GM12892 (cell line): ENCODE results near the gene DIDO1.

Experiments
- DNase-seq: peaks from one replicate; pipeline ENCODE4 v3.0.0; 2011; ENCODE audit not compliant: insufficient read length
- FAIRE-seq: peaks from 2 replicates; lab custom pipeline; 2011; peaks lifted over from hg19 to GRCh38; lab: Jason Lieb, UNC
- POLR2A ChIP-seq: IDR thresholded peaks from 2 replicates; pipeline ENCODE4 v1.6.1; 2011; ENCODE audit warnings: low read depth, low read length, control low read depth
- POLR2AphosphoS5 ChIP-seq: IDR thresholded peaks from 2 replicates; pipeline ENCODE4 v1.6.1; 2011; ENCODE audit warnings: low read depth, low read length, control low read depth
- TAF1 ChIP-seq: IDR thresholded peaks from 2 replicates; pipeline ENCODE4 v1.6.1; 2011; ENCODE audit warnings: low read depth, mild to moderate bottlenecking, control low read depth, low read length, borderline replicate concordance

The DIDO1 gene

GRCh38 chr20:62953839-62954703 is 27.8 kb upstream of the DIDO1 start:
- peak; percentile 88 for FAIRE-seq
- no peak for TF ChIP-seq TAF1
- TF ChIP-seq POLR2AphosphoS5 = peak; percentile 37; the same call in 1 of the 2 replicates
- DNase-seq = peak; percentile 91

DNA sequence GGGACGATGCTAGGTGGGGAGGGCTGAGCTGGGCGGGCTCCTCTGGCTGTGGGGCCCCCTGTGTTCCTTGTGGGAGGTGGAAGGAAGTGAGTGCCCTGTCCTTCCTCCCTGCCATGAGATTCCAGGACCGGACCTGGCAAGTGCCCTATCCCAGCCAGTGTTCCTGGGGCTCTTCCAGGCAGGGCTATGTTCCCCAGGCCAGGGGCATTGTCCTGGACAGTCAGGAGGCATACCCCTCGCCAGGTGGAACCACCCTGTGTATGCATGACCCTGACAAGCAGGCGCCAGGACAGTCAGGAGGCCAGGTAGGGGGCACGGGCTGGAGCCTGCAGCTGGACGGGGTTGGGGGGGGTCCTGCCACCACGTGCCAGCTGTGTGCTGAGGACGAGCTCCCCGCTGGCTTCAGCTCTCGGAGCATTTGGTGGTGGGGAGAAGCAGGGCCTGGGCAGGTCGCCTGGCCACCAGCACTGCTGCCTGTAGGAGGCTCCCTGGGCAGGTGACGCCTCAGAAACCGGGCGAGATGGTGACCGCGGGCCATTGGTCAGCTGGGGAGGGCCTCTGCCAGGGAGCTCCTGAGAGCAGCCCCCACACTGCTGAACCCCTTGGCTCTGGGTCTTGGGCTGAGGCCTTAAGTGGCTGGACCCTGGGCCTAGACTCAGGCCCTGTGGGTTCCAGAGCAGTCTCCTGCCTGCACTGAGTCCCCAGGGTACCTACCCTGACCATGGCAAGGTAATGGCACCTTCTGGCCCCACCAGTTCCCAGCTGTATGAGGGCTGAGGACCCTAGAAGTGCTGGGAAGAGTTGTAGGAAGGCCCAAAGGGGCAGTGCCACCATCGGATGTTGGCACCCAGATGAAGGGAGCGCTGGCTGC is 26.9 kb upstream of the DIDO1 start:
- TF ChIP-seq POLR2A (no peak), TAF1 (no peak), POLR2AphosphoS5 (no peak)

GRCh38 chr20:62952373-62952967 is 26.2 kb upstream of the DIDO1 start, which contains the start of gene SLC17A9:
Gene SLC17A9 (plus strand): TSS chr20:62952709. CDS start chr20:62952831, 122 bp downstream.
- FAIRE-seq (peak; percentile 70), DNase-seq (peak; percentile 91)
- peak; percentile 59; the same call in 1 of the 2 replicates for TF ChIP-seq POLR2A
- TF ChIP-seq POLR2AphosphoS5 = no peak
- 0 out of 2 replicates have a peak, but pooled peaks have one; percentile 9 for TF ChIP-seq TAF1

More for the DNA sequence above, 26.9 kb upstream of the DIDO1 start:
- FAIRE-seq (peak; percentile 17), DNase-seq (no peak)

DNA sequence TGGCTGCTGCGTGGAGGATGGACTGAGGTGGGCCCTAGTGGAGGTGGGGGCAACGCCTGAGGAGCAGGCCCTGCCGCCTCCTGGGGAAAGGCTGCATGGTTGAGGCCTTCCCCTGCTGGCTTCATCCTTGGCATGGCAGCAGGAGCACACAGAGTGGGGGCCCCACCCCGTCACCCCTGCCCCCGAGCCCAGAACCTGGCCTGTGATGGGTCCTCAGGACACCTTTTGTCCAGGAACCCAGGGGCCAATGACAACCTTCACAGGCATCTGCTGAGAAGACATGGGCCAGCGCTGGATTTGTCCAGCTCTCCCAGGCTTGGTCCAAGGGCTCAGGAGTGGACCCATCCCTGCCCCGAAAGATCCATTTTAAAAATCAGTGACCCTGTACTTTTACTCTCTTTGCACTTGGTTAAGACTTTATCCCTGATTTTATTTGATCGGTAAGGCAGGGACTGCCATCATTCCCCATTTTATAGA is 25.6 kb upstream of the DIDO1 start:
- DNase-seq (no peak), FAIRE-seq (no peak)
- TF ChIP-seq POLR2AphosphoS5 (no peak), POLR2A (no peak), TAF1 (no peak)

DNA sequence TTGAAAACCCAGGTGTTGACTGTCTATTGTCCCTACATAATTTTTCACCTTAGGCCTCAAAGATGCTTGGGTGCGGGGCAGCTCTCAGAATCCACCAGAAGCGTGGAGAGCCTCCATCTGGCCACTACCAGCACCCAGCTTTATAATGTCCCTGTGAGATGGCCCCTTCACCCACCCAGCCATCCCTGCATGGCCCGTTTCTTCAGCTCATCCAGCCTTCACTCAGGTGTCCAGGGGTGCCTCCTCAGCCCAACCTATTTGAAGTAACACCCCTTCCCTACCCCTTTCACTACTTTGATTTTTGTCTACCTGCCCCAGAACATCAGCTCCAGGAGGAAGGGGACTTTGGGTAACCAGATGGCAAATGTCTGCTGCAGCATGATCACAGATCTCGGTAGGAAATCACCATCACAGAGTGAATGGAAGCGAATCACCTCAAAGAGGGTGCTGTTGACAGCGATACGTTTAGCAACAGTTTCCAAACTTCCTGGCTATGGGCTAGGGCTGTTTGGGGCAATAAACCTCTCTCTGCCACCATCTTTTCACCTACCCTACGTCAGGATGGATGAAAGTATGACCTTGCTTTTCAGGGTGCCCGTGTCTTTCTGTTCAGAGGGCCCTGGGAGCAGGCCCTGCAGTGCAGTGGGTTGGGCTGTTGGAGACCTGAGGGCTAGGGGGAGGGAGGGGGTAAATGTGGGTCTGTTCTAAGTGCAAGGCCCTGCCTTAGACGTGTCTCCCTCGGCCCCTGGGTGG is 25.0 kb upstream of the DIDO1 start:
- FAIRE-seq = no peak
- TF ChIP-seq POLR2A = no peak
- no peak for TF ChIP-seq TAF1
- TF ChIP-seq POLR2AphosphoS5 = no peak
- no peak for DNase-seq

GRCh38 chr20:62950741-62951140 is 24.4 kb upstream of the DIDO1 start:
- no peak for FAIRE-seq
- no peak for DNase-seq
- TF ChIP-seq POLR2A (no peak), TAF1 (no peak)

- DNase-seq (no peak), FAIRE-seq (no peak)
- TF ChIP-seq POLR2A (no peak; the same call in 1 of the 2 replicates), POLR2AphosphoS5 (no peak), TAF1 (no peak)
These were observed 23.7 kb upstream of the DIDO1 start for GRCh38 chr20:62949962-62950361.

DNA sequence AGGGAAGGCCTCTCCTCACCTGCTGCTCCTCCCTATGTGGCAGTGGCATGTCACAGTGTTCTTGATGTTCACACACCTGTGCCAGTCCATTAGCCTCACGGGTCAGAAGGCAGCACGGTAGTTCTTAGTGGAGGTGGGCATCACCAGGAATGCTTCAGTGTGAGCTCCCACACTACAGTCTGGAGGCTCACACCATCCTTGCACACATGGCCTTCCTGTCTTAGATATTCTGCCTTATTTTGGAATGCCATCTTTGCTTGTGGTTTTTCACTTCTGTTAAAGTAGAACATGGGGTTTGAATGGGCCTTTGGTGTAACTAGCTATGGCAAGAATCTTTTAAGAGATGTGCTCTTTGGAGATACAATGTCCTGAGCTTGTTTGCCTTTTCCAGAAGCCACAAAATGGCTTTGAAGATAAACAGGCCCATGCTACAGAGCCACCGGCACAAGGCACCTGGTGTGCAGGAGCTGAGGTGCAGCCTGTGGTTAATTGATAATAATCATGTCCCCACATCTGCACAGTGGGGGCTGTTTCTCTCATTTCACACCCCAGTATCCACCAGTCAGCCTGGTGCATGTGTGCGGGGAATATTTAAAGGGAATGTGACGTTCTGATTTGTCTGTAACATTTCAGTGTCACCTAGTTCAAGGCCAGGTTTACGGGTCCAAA is 23.0 kb upstream of the DIDO1 start:
- TF ChIP-seq POLR2AphosphoS5 = no peak
- no peak; the same call in 1 of the 2 replicates for TF ChIP-seq POLR2A
- TF ChIP-seq TAF1 = no peak
- no peak for FAIRE-seq
- no peak for DNase-seq

DNA sequence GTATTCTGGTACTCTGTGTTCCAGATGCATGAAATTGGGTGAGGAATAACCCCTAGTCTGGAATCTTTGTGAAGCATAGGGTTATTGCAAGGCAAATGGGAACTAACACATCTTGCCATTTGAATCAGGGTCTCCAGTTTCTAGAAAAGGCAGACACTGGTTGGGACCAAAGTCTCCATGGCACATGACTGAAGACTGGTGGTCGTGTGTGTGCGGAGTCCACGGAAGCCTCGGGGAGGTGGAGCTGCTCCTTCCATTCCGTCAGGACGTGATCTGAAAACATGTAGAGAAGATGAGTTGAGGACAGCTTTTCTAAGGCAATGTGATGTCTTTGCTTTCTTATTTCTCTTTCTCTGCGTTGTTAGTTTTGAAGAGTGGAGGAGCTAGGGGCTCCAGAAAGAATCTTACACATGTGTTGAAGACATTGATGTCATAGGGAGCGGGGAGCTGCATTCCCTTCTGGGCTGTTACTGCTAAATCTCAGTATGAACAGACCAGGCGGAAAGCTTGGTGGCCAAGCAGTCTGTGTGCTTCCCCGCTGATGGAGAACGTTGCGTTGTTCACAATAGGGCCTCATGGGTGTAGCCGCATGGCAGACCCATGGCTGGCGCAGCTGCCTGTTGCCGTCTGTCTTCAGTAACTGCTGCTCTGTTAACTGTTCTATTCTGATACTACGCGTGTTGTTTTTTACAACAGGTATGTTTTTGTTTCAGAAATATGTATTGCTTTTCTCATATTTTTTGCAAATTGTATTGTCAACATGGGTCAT is 21.4 kb upstream of the DIDO1 start:
- FAIRE-seq (no peak), DNase-seq (no peak)
- TF ChIP-seq POLR2A = no peak
- TF ChIP-seq POLR2AphosphoS5 = 0 out of 2 replicates have a peak, but pooled peaks have one; percentile 17

DNA sequence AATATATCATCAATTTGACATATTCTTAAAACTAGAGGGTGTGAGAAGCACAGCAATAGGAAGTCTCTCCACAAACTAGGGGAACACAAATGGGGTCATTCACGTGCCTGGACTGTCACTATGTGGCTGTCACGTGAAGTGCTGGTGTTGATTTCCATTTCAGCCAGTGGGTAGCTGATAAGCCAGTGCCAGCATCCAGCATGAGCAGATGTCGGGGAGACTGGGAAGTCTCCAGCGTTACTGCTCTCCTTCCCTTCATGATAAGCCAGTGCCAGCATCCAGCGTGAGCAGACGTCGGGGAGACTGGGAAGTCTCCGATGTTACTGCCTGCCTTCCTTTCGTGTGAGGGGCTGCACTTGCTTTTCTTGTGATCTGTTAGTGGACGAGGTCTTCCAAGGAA is 20.6 kb upstream of the DIDO1 start:
- FAIRE-seq = no peak
- no peak for DNase-seq
- TF ChIP-seq POLR2AphosphoS5 (no peak), TAF1 (no peak), POLR2A (no peak; the same call in 1 of the 2 replicates)
